GM21717 (cell line): ENCODE results near the gene SYTL5.

Experiments
- ATAC-seq: cut with Tn5 transposase; IDR thresholded peaks from one replicate; pipeline ENCODE4 v1.9.1; 2021; ENCODE audit warnings: mild to moderate bottlenecking, moderate library complexity; ENCODE audit not compliant: unreplicated experiment

SYTL5 gene

DNA sequence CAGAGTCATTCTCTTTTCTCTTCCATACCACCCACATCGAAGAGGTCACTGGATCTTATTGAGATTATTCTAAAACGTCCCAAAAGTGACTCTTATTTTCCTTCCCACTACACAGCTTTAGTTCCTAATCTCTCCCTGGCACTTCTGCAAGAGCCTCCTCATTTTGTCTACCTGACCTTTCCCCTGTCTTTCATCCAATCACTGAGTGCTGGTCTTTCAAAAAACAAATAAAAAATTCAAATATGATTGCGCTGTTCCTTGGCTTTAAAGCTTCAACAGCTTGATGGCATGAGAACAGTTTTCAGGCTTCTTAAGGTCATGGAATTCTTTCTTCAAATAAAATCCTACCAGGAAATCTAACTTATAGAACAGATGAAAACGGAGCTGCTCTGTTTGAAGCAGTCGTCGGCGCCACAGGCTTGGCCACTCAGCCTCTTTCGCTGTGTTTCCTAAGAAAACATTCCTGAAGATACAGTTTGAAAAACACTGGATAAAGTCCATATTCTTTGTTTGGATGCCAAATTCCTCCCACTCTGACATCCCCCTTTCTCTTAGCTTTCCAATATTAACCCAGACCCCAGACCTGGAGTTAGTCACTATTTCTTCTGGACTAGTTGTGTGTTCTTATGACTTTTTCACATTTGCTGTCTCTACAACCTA, 12.5 kb downstream of the SYTL5 start:
- ATAC-seq = no peak

GRCh38 chrX:38028300-38028699, 21.9 kb downstream of the SYTL5 start:
- ATAC-seq = no peak

DNA sequence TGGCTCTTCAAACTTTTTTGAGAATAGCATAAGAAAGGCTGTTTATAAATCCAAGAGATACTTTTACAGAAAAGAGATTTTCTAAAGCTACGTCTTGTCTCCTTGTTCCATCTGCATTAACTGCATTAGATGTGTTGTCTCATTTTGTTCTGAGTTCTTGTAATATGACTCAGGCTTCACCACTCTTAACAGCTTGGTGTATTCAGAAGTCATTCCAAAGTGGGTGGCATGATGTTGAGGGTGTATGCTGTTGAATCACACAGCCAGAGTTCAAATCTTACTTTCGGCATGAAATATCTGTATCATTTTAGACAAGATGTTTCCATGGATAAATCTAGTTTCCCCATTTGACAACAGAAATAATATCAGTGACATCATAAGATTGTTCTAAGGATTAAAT, 30.1 kb downstream of the SYTL5 start:
- ATAC-seq = no peak

DNA sequence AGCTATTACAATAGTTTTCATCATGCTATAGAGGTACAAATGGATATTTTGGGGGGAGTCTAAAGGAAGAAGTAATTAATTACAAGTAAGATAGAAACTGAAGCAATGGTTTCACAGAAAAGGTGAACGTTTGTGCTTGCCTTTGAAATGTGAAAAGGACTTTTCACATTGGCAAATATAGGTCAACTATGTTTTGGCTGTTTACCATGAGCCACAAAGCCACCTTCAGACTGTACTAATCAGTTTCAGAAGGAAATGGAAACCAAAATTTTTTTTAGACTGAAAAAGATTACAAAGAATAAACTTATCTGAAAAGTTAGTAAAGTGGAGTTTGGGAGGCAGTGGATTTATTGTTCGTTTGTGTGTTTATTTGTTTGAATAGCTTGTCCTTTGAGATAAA, 32.1 kb downstream of the SYTL5 start:
- no peak for ATAC-seq

GRCh38 chrX:38041237-38041636, 34.9 kb downstream of the SYTL5 start:
- ATAC-seq = no peak

DNA sequence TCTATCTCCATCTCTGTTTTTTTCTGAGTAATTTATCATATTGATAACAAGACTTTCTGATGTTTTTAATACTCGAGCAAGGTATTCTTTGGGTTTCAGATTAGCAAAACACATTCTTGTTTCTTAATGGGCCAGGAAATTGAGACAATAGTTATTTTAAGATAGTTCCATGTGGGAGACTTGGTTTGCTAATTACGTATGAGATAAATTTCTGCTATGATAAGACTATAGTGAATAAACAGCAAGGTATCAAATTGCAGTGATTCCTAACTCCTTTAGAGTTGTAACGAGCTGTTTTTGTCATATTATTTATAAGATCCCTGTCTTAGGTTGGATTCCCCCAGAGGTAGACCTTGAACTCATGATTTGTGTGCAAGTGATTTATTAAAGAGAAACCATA, 38.3 kb downstream of the SYTL5 start:
- no peak for ATAC-seq

DNA sequence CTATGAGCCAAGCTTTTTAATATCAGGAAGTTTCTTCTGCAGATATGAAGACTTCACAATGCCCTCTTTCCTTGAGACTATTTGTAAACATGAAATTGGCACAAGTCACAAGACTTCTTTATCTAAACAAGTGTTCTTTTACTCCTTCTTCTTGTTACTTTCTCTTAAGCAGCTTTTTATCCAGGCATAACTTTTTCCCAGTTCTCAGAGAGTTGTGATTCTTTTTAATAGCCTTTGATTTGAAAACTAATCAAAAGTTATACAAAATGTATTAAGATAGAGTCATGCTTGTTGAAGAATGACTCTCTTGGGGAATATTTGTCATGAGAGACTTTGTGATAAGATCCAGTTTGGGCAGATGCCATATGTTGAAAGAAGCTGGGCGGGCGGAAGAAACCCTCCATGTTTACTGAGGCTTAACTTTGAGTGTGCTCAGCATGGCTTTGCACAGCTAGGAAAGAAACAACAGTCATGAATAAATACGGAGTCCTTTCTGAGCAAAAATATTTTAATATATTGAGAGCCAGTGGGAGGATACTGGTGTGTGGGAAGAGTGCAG, 39.3 kb downstream of the SYTL5 start:
- no peak for ATAC-seq

- no peak for ATAC-seq
Measured at GRCh38 chrX:38048886-38049285, 42.5 kb downstream of the SYTL5 start.

DNA sequence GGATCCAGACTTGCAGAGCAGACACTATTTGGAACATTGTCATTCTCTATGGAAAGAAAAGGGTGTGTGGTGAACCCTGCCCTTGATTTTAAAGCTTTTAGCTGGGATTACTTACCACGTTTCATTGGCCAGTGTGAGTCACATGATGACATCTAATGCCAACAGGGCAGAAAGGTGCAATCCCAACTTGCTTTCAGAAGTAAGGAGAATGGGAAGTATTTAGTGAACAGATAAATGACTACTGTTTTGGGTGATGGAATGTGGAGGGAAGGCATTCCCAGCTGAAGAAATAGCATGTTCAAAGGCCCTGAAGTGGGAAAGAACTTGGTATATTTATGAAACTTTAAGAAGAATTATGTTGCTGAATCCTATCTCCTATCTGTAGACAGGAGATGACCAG, 44.5 kb downstream of the SYTL5 start:
- ATAC-seq = no peak

DNA sequence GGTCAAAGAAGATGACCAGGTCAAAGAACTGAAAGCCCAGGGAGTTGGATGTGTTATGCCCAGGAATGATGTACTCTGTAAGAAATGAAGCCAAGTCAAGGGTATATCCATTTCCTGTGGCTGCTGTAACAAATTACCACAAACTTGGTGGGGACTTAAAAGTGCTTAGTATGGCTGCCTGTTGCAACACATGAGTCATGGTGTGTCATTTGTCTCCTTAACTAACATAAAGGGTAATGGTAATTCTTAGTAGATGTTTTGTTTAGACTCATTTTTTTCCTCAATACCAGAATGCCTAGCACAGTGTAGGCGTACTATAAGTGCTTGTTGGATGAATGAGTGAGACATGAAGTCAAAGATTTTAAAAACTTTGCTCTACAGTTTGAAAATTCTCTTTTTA, 45.7 kb downstream of the SYTL5 start:
- ATAC-seq = no peak

DNA sequence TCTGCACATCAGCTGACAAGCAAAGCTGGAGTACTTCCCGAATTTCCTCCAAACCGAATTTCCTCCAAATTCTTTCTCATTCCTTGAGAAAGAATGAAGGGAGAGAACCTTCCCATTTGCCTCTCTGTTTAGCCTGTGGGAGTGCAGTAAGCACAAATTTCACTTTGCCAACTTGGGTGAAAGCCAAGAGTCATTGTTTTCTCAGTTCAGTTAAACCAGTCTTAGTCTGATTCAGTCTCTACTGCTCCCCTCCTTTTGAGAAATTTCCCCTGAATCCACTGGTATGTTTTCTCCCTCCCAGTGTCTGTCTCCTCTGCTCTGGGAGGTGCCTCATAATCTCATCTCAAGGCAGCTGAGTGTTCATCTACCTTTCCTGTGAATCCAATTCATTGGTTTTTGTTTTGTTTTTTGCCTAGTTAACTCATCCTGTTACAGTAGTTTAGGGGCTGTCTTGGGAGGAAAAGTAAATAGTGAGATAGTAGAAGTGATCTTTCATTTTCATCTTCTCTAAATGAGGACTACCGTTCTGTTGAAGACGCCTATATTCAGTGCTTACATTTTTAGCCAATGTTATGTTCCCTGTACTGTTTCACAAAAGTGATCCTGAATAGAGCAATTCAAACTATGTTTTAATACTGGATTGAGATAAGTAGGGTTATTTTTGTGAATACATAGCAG, 49.0 kb downstream of the SYTL5 start:
- ATAC-seq = no peak

GRCh38 chrX:38060331-38060878, 54.1 kb downstream of the SYTL5 start:
- ATAC-seq = no peak

GRCh38 chrX:38061335-38061734, 55.0 kb downstream of the SYTL5 start:
- no peak for ATAC-seq

GRCh38 chrX:38066934-38067333, 60.6 kb downstream of the SYTL5 start:
- ATAC-seq = no peak

- no peak for ATAC-seq
Measured at GRCh38 chrX:38069273-38069672, 62.9 kb downstream of the SYTL5 start.

DNA sequence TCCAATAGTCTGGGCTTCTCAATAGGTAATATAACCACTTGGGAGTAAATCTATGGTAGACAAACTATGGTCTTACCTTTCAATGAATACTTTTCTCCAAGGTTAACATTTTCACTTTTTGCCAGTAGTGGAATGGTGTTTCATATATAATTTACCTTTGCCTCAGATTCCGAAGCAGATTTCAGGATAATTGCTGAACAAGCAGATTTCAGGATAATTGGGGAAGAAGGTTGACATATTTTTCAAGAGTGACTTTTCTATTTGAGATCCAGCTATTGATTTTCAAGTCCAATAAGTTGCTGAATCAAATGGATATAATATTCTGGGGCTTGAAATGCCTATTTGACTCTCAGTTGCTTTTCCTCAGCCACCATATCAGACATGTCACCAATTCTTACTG, 63.6 kb downstream of the SYTL5 start:
- ATAC-seq = no peak

DNA sequence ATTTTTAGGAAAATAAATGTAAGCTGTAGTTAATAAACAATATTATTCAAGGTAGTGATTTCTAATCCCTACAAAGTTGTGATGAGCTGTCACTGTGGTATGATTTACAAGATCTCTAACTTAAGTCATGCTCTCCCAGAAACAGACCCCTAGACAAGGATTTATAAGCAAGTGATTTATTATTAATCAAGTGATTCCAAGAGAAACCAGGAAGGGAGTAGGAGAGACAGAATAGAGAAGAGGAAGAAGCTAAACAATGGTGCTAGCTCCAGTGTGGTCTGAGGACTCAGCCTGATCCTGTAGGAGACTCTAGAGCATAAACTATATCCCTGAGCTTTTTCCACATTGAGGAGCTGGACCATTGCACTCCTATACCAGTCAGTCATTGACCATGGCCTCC, 73.1 kb downstream of the SYTL5 start:
- no peak for ATAC-seq

- no peak for ATAC-seq
Measured at GRCh38 chrX:38080808-38081207, 74.5 kb downstream of the SYTL5 start.

DNA sequence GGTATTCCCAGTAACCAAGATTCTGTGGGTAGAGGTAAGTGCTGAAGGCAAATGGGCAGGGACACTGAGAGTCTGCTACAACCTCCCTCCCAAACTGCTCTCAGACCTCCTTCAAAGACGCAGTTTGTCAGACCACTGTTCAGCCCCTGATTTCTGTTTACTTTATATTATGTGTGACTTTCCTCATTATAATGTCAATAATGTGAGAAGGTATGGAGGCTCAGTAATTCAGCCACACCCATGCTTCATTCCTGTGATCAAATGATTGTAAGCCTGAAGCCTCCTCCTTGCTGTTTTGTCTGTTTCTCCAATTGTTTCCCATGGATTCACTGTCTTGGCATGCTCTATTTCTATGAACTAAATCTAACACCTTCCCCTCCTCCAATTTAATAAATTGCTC, 75.6 kb downstream of the SYTL5 start:
- ATAC-seq = no peak

- ATAC-seq = no peak
Measured at GRCh38 chrX:38082309-38082708, 76.0 kb downstream of the SYTL5 start.

- ATAC-seq = no peak
Measured at GRCh38 chrX:38085813-38086212, 79.5 kb downstream of the SYTL5 start.
